PC-3 (cell line): ENCODE data around the gene RXRA. TPM values are rescaled to one million over a fixed set of nuclear protein-coding genes. Genes with fewer than 3 reads are reported as not detected.

Experiments used
- ATAC-seq: fragments of 200-7000 bp; cut with Tn5 transposase; 2 replicates; pipeline ENCODE4 v1.9.1; 2020; ENCODE audit warnings: mild to moderate bottlenecking, moderate library complexity
- BruUV-seq: library from RNA; stranded (reverse); fragments of 400-500 nt; replicated peaks from 2 replicates; lab custom pipeline; 2021; lab: Mats Ljungman, UMichigan
- CTCF ChIA-PET: fragments of 300-600 bp; sonication (Branson Sonifier 250); formaldehyde crosslinking; loops from one replicate; lab custom pipeline; 2022; ENCODE audit warnings: antibody characterized with exemption; lab: Charles Lee
- POLR2A ChIA-PET: fragments of 300-600 bp; sonication (Branson Sonifier 250); formaldehyde crosslinking; loops from one replicate; lab custom pipeline; 2022; ENCODE audit warnings: antibody characterized with exemption; ENCODE audit not compliant: unreplicated experiment; lab: Charles Lee
- DNase-seq: peaks from one replicate; pipeline ENCODE4 v3.0.0-alpha.2; 2015
- H2AFZ ChIP-seq: fragments of 300-600 bp; sonication (generic); 2 replicates; pipeline ENCODE4 v1.6.0; 2016; ENCODE audit warnings: antibody characterized with exemption, low read length
- H3F3A ChIP-seq: fragments of 300-600 bp; sonication (generic); one replicate; pipeline ENCODE4 v1.6.0; 2017; ENCODE audit warnings: antibody characterized with exemption, low read length, control low read depth, mild to moderate bottlenecking; ENCODE audit not compliant: unreplicated experiment
- H3K27ac ChIP-seq: fragments of 300-600 bp; sonication (generic); 2 replicates; pipeline ENCODE4 v1.5.1; 2016; ENCODE audit warnings: mild to moderate bottlenecking, low read length
- H3K27me3 ChIP-seq: fragments of 300-600 bp; sonication (generic); 2 replicates; pipeline ENCODE4 v1.6.1; 2016; ENCODE audit warnings: low read length, mixed read lengths
- H3K36me3 ChIP-seq: fragments of 300-600 bp; sonication (generic); 2 replicates; pipeline ENCODE4 v1.6.1; 2016; ENCODE audit warnings: low read depth, mixed run types, low read length, mixed read lengths
- H3K4me1 ChIP-seq: fragments of 300-600 bp; sonication (generic); 2 replicates; pipeline ENCODE4 v1.5.1; 2016; ENCODE audit warnings: low read length; ENCODE audit not compliant: insufficient read depth
- H3K4me2 ChIP-seq: fragments of 300-600 bp; sonication (generic); 2 replicates; pipeline ENCODE4 v1.6.0; 2016; ENCODE audit warnings: low read length
- H3K4me3 ChIP-seq: fragments of 300-600 bp; sonication (generic); 2 replicates; pipeline ENCODE4 v1.5.1; 2016; ENCODE audit warnings: mild to moderate bottlenecking, low read length, mixed read lengths
- H3K79me2 ChIP-seq: fragments of 300-600 bp; sonication (generic); 2 replicates; pipeline ENCODE4 v1.6.1; 2017; ENCODE audit warnings: low read length, mixed read lengths
- H3K9ac ChIP-seq: fragments of 300-600 bp; sonication (generic); 2 replicates; pipeline ENCODE4 v1.6.0; 2016; ENCODE audit warnings: mild to moderate bottlenecking, low read length
- H3K9me2 ChIP-seq: fragments of 300-600 bp; sonication (generic); replicated peaks from 2 replicates; pipeline ENCODE4 v1.6.1; 2016; ENCODE audit warnings: mixed run types, low read length, mixed read lengths
- H3K9me3 ChIP-seq: fragments of 300-600 bp; sonication (generic); 2 replicates; pipeline ENCODE4 v1.6.1; 2016; ENCODE audit warnings: low read length, mixed read lengths
- H4K20me1 ChIP-seq: fragments of 300-600 bp; sonication (generic); 2 replicates; pipeline ENCODE4 v1.6.1; 2016; ENCODE audit warnings: low read length, mixed read lengths
- EZH2 ChIP-seq: fragments of 300-600 bp; sonication (generic); IDR thresholded peaks from one replicate; pipeline ENCODE4 v1.6.1; 2017; ENCODE audit warnings: antibody characterized with exemption, mild to moderate bottlenecking, low read length; ENCODE audit not compliant: unreplicated experiment
- EZH2phosphoT487 ChIP-seq: fragments of 300-600 bp; sonication (generic); IDR thresholded peaks from 2 replicates; pipeline ENCODE4 v1.6.1; 2018; ENCODE audit warnings: mild to moderate bottlenecking, antibody characterized with exemption, low read length, borderline replicate concordance
- intact Hi-C: fragments of 100-400 bp; cut with micrococcal nuclease; formaldehyde crosslinking; loops from 2 replicates; pipeline ENCODE4 v1.9.0; 2023
- total RNA-seq: library from RNA; depleted of rRNA; stranded (reverse); fragments of >200 nt; gene quantifications from 2 replicates; pipeline ENCODE4 v1.2.3, GENCODE V29; 2014
- TF ChIP-seq, protein P1 (sequence below): fragments of 300-600 bp; sonication (generic); conservative IDR thresholded peaks from 2 replicates; pipeline ENCODE4 v1.5.1; 2017; ENCODE audit warnings: antibody characterized with exemption, low read depth, mild to moderate bottlenecking, low read length

The RXRA gene
- total RNA-seq, 1 experiment from 2014 or later: 17.5 TPM

DNA sequence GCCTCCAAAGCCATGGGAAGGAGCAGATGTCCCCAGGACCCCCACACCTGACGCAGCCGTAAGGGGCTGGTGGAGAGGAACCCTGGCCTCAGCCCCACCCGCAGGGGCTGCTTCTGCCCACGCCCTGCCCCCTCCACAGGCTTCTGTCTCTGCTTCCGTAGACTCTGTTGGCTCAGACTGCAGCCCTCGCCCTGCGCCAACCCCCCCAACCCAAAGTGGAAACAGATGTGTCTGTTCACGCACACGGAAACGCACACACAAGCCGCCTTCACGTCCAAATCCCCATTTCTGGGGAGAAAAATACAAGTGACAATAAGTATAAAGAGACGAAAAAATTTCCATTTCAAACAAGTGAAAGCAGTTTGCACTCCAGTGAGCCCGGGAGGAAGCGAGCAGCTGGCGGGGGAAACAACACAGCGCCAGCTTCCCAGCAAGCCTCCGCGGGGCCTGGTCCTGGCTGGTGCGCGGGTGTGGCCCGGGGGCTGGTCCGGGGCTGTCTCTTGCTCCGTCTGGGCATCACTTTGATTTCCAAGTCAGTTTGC is 32.6 kb upstream of the RXRA start:
- Histone ChIP-seq H3K4me1 (no peaks in the 10 kb centered on the region), H3K27ac (no peak overlapping the region), H3K4me3 (no peak overlapping the region), H3F3A (no peaks in the 10 kb centered on the region), H3K9me2 (no peaks in the 10 kb centered on the region), H2AFZ (no peak overlapping the region), H3K4me2 (no peak overlapping the region), H3K27me3 (no peaks in the 10 kb centered on the region), H3K9me3 (no peaks in the 10 kb centered on the region), H3K36me3 (no peaks in the 10 kb centered on the region), H4K20me1 (no peaks in the 10 kb centered on the region), H3K9ac (no peak overlapping the region), H3K79me2 (no peaks in the 10 kb centered on the region)
- TF ChIP-seq, protein P1, sequence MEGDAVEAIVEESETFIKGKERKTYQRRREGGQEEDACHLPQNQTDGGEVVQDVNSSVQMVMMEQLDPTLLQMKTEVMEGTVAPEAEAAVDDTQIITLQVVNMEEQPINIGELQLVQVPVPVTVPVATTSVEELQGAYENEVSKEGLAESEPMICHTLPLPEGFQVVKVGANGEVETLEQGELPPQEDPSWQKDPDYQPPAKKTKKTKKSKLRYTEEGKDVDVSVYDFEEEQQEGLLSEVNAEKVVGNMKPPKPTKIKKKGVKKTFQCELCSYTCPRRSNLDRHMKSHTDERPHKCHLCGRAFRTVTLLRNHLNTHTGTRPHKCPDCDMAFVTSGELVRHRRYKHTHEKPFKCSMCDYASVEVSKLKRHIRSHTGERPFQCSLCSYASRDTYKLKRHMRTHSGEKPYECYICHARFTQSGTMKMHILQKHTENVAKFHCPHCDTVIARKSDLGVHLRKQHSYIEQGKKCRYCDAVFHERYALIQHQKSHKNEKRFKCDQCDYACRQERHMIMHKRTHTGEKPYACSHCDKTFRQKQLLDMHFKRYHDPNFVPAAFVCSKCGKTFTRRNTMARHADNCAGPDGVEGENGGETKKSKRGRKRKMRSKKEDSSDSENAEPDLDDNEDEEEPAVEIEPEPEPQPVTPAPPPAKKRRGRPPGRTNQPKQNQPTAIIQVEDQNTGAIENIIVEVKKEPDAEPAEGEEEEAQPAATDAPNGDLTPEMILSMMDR: no peak
- TF ChIP-seq EZH2phosphoT487 (no peak), EZH2 (no peak)
- no peak for ATAC-seq
- CTCF ChIA-PET: no interaction called here
- no peak for DNase-seq
- BruUV-seq: no TSS peak
- intact Hi-C loops: no loop called here
- POLR2A ChIA-PET: no interaction called here

DNA sequence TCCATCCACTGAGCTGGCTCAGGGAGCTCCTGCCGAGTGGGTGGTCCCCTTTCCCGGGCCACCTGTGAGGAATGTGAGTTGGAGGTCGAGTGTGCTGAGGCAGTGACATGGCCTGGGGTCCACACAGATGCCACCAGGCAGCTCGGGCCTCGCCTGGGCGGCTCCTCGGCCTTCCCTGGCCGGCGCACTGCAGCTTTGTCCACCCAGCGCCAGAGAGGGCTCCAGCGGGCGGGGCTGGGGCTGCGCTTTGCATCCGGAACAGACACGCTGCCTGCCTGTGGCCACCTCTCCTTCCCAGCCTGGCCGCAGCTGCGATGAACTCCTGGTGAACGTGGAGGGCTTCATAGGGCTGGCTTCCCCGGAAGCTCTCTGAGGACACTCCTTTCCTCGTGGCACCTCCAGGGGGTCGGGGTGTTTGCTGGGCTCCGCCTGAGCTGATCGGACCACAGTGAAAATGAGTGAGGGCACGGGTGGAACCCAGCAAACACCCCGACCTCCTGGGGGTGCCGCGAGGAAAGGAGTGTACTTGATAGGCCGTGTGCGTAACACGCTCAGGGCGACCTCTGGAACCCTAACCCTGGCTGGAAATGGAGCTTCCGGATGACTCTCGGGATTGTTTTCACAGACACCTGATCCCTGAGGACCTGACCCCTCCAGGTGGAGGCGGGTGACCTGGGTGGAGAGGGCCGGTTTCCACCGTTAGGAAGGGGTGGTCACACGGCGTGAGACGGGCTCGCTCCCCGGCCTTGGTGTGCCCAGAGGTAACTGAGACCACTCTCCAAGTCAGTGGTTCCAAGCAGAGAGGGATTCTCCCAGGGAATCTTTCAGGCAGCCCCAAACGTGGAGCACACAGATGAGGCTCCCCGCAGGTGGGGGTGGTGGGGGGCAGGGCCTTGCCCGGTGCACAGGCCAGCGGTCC is 31.8 kb upstream of the RXRA start:
- no peak overlapping the region for H3K27ac ChIP-seq
- H3K9me2 ChIP-seq: no peaks in the 10 kb centered on the region
- DNase-seq: no peak
- TF ChIP-seq, protein P1: no peak
- TF ChIP-seq EZH2phosphoT487 (no peak), EZH2 (no peak)
- no peaks in the 10 kb centered on the region for H3K36me3 ChIP-seq
- H3K9me3 ChIP-seq: no peaks in the 10 kb centered on the region
- ChIA-PET CTCF (no interaction called here), POLR2A (no interaction called here)
- no peak overlapping the region for H2AFZ ChIP-seq
- H3K4me2 ChIP-seq: no peak overlapping the region
- no peaks in the 10 kb centered on the region for H3F3A ChIP-seq
- H3K4me1 ChIP-seq: no peaks in the 10 kb centered on the region
- intact Hi-C loops: no loop called here
- BruUV-seq: no TSS peak
- no peaks in the 10 kb centered on the region for H4K20me1 ChIP-seq
- H3K79me2 ChIP-seq: no peaks in the 10 kb centered on the region
- no peaks in the 10 kb centered on the region for H3K27me3 ChIP-seq
- H3K4me3 ChIP-seq: no peak overlapping the region
- no peak for ATAC-seq
- H3K9ac ChIP-seq: no peak overlapping the region
